ENCODE results near the gene KAT7. TPM values are rescaled to one million over a fixed set of nuclear protein-coding genes. Genes with fewer than 3 reads are reported as not detected.

KAT7 gene
- polyA plus RNA-seq, 1 of the 3 experiments (the other 2 are of a cell fraction): 20.2 TPM

- no peak overlapping the region for H3K4me3 ChIP-seq (ENCODE audit: low read depth in 2 of 2, low read length in 1 of 2)
- no peaks in the 10 kb centered on the region for H3K36me3 ChIP-seq (replicated peaks in 1 of 2; ENCODE audit: control insufficient read depth in 1 of 2, insufficient read depth in 2 of 2, low read length in 1 of 2)
- TF ChIP-seq JUND (IDR thresholded peaks at IDR 0.05) (no peak), MEF2A (IDR thresholded peaks at IDR 0.05; ENCODE audit: borderline replicate concordance, low read depth) (no peak), EZH2phosphoT487 (IDR thresholded peaks at IDR 0.05; ENCODE audit: borderline replicate concordance, low read depth) (no peak), GABPA (IDR thresholded peaks at IDR 0.05; ENCODE audit: low read depth) (no peak), MXI1 (IDR thresholded peaks at IDR 0.05; ENCODE audit: low read depth, low read length) (peak; percentile 58; the same call in 1 of the 2 replicates), PBX3 (IDR thresholded peaks at IDR 0.05) (no peak)
- peaks cover 15% of the 10 kb centered on the region; the same call in 1 of the 2 replicates for H3K27me3 ChIP-seq (ENCODE audit: insufficient read depth)
- no peak overlapping the region for H3K9ac ChIP-seq
- H3K4me2 ChIP-seq: no peak overlapping the region
- H3K9me3 ChIP-seq: no peaks in the 10 kb centered on the region
- POLR2A ChIA-PET: no interaction called here
- no peak overlapping the region for H2AFZ ChIP-seq (ENCODE audit: low read depth)
- H3K27ac ChIP-seq (ENCODE audit: low read depth in 2 of 2, low read length in 1 of 2): no peak overlapping the region
- H3K79me2 ChIP-seq (ENCODE audit: insufficient read depth): no peaks in the 10 kb centered on the region
- H3F3A ChIP-seq (replicated peaks; ENCODE audit: insufficient read depth): peaks cover 5% of the 10 kb centered on the region
- peaks cover 4 to 14% of the 10 kb centered on the region in 2 experiments; a peak in 1 of 4 replicates for H3K4me1 ChIP-seq (ENCODE audit: control insufficient read depth in 1 of 2, insufficient read depth in 2 of 2, low read depth in 1 of 2, low read length in 1 of 2)
- no peak for DNase-seq
- no peaks in the 10 kb centered on the region for H4K20me1 ChIP-seq (ENCODE audit: insufficient read depth)
- CTCF ChIA-PET: interaction anchor here (0.8 to 40.4 kb wide), 10 partner anchors 9 to 286 kb away, joined by 3 to 1665 read pairs (median 6); partner anchors contain the start of gene DLX3
- H3K9me2 ChIP-seq: no peaks in the 10 kb centered on the region
- 60% methylated on average over 10 of the region's 10 CpGs for WGBS (ENCODE audit: low lambda C conversion rate)
Measured at GRCh38 chr17:49853470-49854015, 65.1 kb downstream of the KAT7 start.

GRCh38 chr17:49854126-49854525 is 65.6 kb downstream of the KAT7 start:
- no peaks in the 10 kb centered on the region for H4K20me1 ChIP-seq (ENCODE audit: insufficient read depth)
- H3K4me3 ChIP-seq (ENCODE audit: low read depth in 2 of 2, low read length in 1 of 2): no peak overlapping the region
- no peaks in the 10 kb centered on the region for H3K79me2 ChIP-seq (ENCODE audit: insufficient read depth)
- ChIA-PET CTCF (interaction anchor here (0.6 to 40.4 kb wide), 9 partner anchors 8 to 484 kb away, joined by 3 to 1665 read pairs (median 5); partner anchors contain the start of gene DLX3), POLR2A (no interaction called here)
- WGBS (ENCODE audit: low lambda C conversion rate): 85% methylated on average over 4 of the region's 5 CpGs
- H3K9ac ChIP-seq: no peak overlapping the region
- H3K4me2 ChIP-seq: no peak overlapping the region
- peaks cover 15% of the 10 kb centered on the region; the same call in 1 of the 2 replicates for H3K27me3 ChIP-seq (ENCODE audit: insufficient read depth)
- no peak overlapping the region for H3K27ac ChIP-seq (ENCODE audit: low read depth in 2 of 2, low read length in 1 of 2)
- no peaks in the 10 kb centered on the region for H3K9me3 ChIP-seq
- H2AFZ ChIP-seq (ENCODE audit: low read depth): no peak overlapping the region
- H3K36me3 ChIP-seq (replicated peaks in 1 of 2; ENCODE audit: control insufficient read depth in 1 of 2, insufficient read depth in 2 of 2, low read length in 1 of 2): no peaks in the 10 kb centered on the region
- peaks cover 5% of the 10 kb centered on the region for H3F3A ChIP-seq (replicated peaks; ENCODE audit: insufficient read depth)
- H3K9me2 ChIP-seq: no peaks in the 10 kb centered on the region
- TF ChIP-seq EZH2phosphoT487 (IDR thresholded peaks at IDR 0.05; ENCODE audit: borderline replicate concordance, low read depth) (no peak), TCF12 (IDR thresholded peaks at IDR 0.05) (no peak), FOSL2 (IDR thresholded peaks at IDR 0.05; ENCODE audit: borderline replicate concordance, low read depth) (no peak), YY1 (IDR thresholded peaks at IDR 0.05; ENCODE audit: low read depth) (no peak), CHD2 (IDR thresholded peaks at IDR 0.05; ENCODE audit: low read length, partially characterized antibody) (no peak), FOXM1 (IDR thresholded peaks at IDR 0.05; ENCODE audit: low read depth) (no peak), SMC3 (IDR thresholded peaks at IDR 0.05; ENCODE audit: low read depth, low read length) (no peak)
- no peak for DNase-seq
- peaks cover 4 to 14% of the 10 kb centered on the region in 2 experiments; a peak in 1 of 4 replicates for H3K4me1 ChIP-seq (ENCODE audit: control insufficient read depth in 1 of 2, insufficient read depth in 2 of 2, low read depth in 1 of 2, low read length in 1 of 2)

Data from SK-N-SH (cell line).